ENCODE measurements around the gene TCIRG1. TPM values are rescaled to one million over a fixed set of nuclear protein-coding genes. Genes with fewer than 3 reads are reported as not detected.
"Not testable (repeated sequence)": the region's sequence is repeated elsewhere in the genome, so short reads cannot be mapped to it uniquely, and the experiment has no call there.

Gene TCIRG1, protein sequence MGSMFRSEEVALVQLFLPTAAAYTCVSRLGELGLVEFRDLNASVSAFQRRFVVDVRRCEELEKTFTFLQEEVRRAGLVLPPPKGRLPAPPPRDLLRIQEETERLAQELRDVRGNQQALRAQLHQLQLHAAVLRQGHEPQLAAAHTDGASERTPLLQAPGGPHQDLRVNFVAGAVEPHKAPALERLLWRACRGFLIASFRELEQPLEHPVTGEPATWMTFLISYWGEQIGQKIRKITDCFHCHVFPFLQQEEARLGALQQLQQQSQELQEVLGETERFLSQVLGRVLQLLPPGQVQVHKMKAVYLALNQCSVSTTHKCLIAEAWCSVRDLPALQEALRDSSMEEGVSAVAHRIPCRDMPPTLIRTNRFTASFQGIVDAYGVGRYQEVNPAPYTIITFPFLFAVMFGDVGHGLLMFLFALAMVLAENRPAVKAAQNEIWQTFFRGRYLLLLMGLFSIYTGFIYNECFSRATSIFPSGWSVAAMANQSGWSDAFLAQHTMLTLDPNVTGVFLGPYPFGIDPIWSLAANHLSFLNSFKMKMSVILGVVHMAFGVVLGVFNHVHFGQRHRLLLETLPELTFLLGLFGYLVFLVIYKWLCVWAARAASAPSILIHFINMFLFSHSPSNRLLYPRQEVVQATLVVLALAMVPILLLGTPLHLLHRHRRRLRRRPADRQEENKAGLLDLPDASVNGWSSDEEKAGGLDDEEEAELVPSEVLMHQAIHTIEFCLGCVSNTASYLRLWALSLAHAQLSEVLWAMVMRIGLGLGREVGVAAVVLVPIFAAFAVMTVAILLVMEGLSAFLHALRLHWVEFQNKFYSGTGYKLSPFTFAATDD
- total RNA-seq: 23.4 TPM
- long read RNA-seq, transcript TCIRG1-201 (20 exons, 2,677 nt): major isoform, 18 of 56 reads
- long read RNA-seq, partial matches to known transcripts: 16 of 56 reads
- long read RNA-seq, other reads (novel, unspliced or antisense): 19 of 56 reads

DNA sequence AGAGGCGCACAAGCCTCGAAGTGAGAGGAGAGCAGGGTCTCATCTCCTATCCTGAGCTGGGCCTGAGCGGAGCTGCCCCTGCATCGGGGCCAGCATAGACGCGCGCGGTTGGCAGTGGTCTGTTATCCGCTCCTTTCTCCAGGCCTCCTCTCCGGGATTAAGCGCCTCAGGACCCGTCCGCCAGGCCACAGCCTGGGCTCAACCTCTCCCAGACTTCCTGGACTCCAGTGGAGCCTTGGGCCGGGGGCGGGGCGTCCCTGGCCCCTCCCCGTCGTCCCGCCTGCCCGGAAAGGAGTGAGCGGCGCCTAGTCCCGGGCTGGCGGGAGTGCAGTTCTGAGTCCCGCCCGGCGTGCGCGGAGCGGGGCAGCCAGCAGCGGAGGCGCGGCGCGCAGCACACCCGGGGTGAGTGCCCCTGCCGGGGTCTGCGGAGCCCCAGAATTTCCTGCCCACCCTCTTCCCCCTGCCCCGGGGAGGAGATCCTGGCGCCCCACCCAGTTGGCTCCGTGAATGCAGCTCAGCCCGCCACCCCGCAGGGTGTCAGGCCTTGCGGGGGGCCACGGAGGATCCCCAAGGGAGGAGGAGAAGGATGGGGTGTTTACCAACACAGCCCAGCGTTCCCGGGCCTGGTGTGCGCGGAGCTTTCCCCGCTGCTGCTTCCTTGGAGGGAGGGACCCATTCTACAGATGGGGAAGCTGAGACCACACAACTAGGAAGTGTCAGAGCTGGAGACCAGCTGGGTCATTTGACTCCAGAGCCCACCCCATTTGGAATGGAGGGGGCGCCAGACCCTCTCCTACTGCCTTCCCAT lies at the start of gene TCIRG1:
Gene TCIRG1 (plus strand): TSS at position 308 of the 808 bp plus-strand sequence. CDS start 2,247 bp downstream, outside the sequence.
- H3K36me3 ChIP-seq: peaks cover 29% of the 10 kb centered on the region

DNA sequence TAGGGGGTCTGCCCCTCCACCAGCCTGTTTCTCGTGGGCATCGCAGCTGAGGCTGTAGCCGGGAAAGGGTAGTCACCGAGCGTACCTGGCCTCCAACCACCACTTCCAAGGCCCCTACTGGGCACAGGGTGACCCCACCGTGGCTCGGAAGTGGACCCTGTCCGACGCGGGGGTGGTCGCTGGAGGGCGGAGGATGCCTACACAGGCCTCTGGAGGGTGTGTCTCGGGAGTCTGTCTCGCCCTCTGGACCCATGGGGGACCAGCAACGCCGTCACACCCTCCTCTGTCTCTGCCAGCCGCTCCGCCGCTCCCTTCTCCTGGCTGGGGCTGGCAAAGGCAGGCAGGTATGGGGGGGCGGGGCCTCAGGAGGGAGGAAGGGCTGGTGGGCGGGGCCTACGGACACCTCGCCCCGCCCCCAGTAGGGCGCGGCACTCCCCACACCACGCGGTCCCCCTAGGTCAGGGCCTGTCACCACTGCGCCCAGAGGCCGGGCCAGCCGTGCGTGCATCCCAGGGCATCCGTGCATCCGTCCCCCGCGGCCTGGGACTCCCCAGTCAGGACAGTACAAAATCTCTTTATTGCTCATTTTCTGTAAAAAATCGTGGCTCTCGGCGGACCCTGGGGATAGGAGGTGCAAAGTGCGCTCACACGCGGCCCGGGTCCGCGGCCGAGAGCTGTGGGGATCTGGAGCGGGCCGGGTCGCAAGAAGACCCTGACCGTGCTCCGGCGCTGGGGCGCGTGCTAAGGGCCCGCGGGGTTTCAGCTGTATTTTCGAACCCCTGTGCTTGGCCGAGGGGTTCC lies 48.1 kb upstream of the TCIRG1 start:
- not testable (repeated sequence) for DNase-seq

More for the DNA sequence above, at the start of gene TCIRG1:
- peak; percentile 90 for DNase-seq
- Histone ChIP-seq H3K4me3 (peak within 1 kb of the TSS; percentile 78), H3K9me3 (replicated peaks) (no peaks in the 10 kb centered on the region), H3K27ac (replicated peaks) (peak within 1 kb of the TSS; percentile 94), H3K27me3 (ENCODE audit: low read depth) (no peaks in the 10 kb centered on the region), H3K4me1 (peaks cover 67% of the 10 kb centered on the region)
- TF ChIP-seq, protein P1, sequence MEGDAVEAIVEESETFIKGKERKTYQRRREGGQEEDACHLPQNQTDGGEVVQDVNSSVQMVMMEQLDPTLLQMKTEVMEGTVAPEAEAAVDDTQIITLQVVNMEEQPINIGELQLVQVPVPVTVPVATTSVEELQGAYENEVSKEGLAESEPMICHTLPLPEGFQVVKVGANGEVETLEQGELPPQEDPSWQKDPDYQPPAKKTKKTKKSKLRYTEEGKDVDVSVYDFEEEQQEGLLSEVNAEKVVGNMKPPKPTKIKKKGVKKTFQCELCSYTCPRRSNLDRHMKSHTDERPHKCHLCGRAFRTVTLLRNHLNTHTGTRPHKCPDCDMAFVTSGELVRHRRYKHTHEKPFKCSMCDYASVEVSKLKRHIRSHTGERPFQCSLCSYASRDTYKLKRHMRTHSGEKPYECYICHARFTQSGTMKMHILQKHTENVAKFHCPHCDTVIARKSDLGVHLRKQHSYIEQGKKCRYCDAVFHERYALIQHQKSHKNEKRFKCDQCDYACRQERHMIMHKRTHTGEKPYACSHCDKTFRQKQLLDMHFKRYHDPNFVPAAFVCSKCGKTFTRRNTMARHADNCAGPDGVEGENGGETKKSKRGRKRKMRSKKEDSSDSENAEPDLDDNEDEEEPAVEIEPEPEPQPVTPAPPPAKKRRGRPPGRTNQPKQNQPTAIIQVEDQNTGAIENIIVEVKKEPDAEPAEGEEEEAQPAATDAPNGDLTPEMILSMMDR (IDR thresholded peaks at IDR 0.05; ENCODE audit: borderline replicate concordance): peak; percentile 28
- intact Hi-C loops (cut with micrococcal nuclease): no loop called here

DNA sequence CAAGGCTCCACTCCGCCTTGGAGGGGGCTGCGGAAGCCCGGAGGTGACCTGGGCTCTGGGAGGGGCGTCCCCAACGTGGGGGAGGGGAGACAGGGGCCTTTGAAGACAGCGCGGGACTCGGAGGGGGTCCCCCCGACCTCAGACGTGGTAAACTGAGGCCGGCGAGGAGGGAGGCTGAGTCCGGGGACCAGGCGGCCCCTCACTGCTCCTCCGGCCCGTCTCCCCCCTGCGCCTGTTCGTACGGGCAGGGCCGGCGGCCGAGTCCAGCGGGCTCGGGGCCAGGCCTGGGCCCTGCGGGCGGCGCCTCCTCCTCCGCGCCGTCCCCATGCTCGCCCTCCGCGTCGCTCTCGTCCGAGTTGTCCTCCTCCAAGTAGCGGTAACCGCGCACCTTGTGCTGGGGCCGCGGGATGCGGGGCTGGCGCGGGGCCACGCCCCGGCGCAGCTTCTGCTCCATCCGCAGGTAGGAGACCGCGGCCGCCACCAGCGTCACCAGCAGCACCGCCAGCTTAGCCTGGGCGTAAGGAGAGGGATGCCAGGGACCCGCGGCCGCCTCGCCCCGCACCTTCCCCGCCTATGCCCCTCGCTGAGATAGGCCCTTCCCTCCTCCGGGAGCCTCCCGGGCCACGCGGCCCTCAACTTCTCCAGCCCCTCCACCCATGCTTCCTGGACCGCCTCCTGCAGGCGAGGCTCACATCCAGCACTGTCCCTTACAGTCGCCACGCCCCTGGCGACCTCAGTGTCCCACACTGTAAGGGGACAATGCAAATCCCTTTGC lies 47.3 kb upstream of the TCIRG1 start:
- Histone ChIP-seq H3K4me1 (peaks cover 11% of the 10 kb centered on the region), H3K4me3 (peak overlapping the region; percentile 55), H3K27me3 (ENCODE audit: low read depth) (peaks cover 25% of the 10 kb centered on the region)
- H3K9me3 ChIP-seq (replicated peaks); H3K27ac ChIP-seq (replicated peaks); DNase-seq; intact Hi-C loops (cut with micrococcal nuclease); H3K36me3 ChIP-seq: not testable (repeated sequence)

More for the DNA sequence above, 48.1 kb upstream of the TCIRG1 start:
- peaks cover 11% of the 10 kb centered on the region for H3K4me1 ChIP-seq
- H3K4me3 ChIP-seq: peak overlapping the region; percentile 55
- H3K36me3 ChIP-seq; H3K27ac ChIP-seq (replicated peaks); intact Hi-C loops (cut with micrococcal nuclease); H3K9me3 ChIP-seq (replicated peaks): not testable (repeated sequence)
- H3K27me3 ChIP-seq (ENCODE audit: low read depth): peaks cover 25% of the 10 kb centered on the region

DNA sequence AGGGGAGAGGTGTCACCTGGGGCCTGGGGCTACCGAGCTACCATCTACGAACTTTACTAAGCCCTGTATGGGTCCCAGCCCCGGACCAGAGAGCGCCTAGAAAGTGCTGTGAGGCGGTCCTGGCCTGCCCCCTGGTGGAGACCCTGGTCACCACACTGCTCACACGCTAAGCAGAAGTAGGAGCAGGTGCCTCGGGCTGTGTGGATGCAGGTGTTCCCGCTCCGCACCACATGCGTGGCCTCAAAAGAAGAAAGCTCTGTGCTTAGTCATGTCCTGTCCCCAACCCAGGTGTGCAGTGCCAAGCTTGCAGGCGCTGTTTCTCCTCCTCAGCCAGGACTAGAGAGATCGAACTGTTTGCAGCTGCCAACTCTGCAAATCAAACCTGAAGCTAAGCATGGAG lies 45.0 kb upstream of the TCIRG1 start:
- H3K36me3 ChIP-seq; intact Hi-C loops (cut with micrococcal nuclease); H3K27ac ChIP-seq (replicated peaks); DNase-seq; H3K9me3 ChIP-seq (replicated peaks); H3K4me3 ChIP-seq: not testable (repeated sequence)
- TF ChIP-seq, protein P1 (IDR thresholded peaks at IDR 0.05; ENCODE audit: borderline replicate concordance): peak; percentile 65
- Histone ChIP-seq H3K4me1 (peaks cover 11% of the 10 kb centered on the region), H3K27me3 (ENCODE audit: low read depth) (peaks cover 25% of the 10 kb centered on the region)

DNA sequence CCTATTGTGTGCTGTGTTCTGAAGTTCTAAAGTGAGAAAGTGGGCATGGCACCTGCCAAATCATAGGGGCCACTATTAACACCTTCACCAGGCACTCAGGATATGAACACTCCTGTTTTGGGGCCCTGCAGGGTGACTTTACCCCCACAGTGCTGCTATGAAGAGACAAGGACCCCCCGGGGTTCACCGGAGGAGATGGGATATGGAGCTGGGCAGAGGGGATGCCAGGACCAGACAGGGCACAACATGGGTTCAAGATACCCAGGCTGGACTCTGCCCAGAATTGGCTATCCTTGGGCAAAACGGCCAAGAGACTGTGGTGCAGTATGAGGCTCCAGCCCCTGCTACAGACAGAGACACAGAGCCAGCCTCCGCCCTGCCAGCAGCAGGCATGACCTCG lies 44.4 kb upstream of the TCIRG1 start:
- intact Hi-C loops (cut with micrococcal nuclease); H3K9me3 ChIP-seq (replicated peaks); H3K27ac ChIP-seq (replicated peaks); DNase-seq; H3K36me3 ChIP-seq; H3K4me3 ChIP-seq: not testable (repeated sequence)
- Histone ChIP-seq H3K4me1 (peaks cover 11% of the 10 kb centered on the region), H3K27me3 (ENCODE audit: low read depth) (peaks cover 25% of the 10 kb centered on the region)

DNA sequence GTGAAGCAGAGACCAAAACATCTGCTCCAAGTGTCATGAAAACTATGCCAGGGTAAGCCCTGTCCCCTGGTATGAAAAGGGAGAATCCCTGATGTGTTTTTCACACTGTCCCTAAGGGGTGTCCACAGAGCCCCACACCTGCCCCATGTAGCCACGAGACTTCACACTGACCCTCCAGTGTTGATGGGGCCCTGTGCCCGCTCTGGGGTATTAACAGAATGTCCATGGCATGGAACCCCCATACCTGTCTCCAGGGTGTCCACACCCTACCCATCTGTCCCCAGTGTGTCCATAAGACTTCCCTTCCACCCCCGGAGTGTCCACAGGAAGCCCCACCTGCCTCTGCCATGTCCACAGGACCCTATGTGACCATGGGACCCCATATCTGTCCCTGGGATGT lies 43.7 kb upstream of the TCIRG1 start:
- peaks cover 25% of the 10 kb centered on the region for H3K27me3 ChIP-seq (ENCODE audit: low read depth)
- DNase-seq; H3K36me3 ChIP-seq; intact Hi-C loops (cut with micrococcal nuclease); H3K9me3 ChIP-seq (replicated peaks); H3K4me3 ChIP-seq; H3K27ac ChIP-seq (replicated peaks): not testable (repeated sequence)
- H3K4me1 ChIP-seq: peaks cover 11% of the 10 kb centered on the region

DNA sequence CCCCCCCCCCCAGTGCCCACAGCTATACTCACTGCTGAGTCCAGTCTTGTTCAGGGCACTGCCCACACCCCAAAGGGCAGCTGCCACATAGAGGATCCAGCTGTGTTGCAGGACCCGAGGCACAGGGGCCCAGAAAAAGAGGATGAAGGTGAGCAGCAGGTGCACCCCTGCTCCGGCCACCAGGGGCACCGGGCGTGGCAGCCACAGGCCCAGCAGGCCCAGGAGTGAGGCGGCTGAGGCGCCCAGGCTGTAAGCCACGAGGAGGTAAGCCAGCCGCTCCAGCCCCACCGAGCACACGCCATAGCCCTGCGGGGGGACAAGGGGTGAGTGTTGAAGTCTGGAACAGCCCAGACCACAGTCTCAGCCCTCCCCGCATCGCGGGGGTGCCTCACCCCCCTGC lies 43.2 kb upstream of the TCIRG1 start:
- DNase-seq; intact Hi-C loops (cut with micrococcal nuclease); H3K4me3 ChIP-seq; H3K36me3 ChIP-seq; H3K9me3 ChIP-seq (replicated peaks); H3K27ac ChIP-seq (replicated peaks): not testable (repeated sequence)
- H3K4me1 ChIP-seq: peaks cover 11% of the 10 kb centered on the region
- H3K27me3 ChIP-seq (ENCODE audit: low read depth): peaks cover 24% of the 10 kb centered on the region

Measured in left ventricle myocardium inferior (tissue), 1 donor.